ENCODE results near the gene DPH7.
A peak's percentile ranks its signal among the peaks of the same experiment; 100 is the strongest.
"Not testable (repeated sequence)": the region's sequence is repeated elsewhere in the genome, so short reads cannot be mapped to it uniquely, and the experiment has no call there.

The DPH7 gene

GRCh38 chr9:137613259-137613658 lies 34.5 kb upstream of the DPH7 start:
- no peak for DNase-seq (ENCODE audit: insufficient read length, low spot score)
- FAIRE-seq = no peak
- no peak for TF ChIP-seq POLR2A (IDR thresholded peaks at IDR 0.05; ENCODE audit: low read depth, low read length)

GRCh38 chr9:137612741-137613142 lies 34.0 kb upstream of the DPH7 start:
- FAIRE-seq (no peak), DNase-seq (ENCODE audit: insufficient read length, low spot score) (no peak)
- no peak for TF ChIP-seq POLR2A (IDR thresholded peaks at IDR 0.05; ENCODE audit: low read depth, low read length)

- peak; percentile 53 for TF ChIP-seq POLR2A (IDR thresholded peaks at IDR 0.05; ENCODE audit: low read depth, low read length)
- DNase-seq (ENCODE audit: insufficient read length, low spot score) (peak; percentile 100), FAIRE-seq (peak; percentile 97)
These were observed 33.2 kb upstream of the DPH7 start for GRCh38 chr9:137611623-137612609.

- no peak for TF ChIP-seq POLR2A (IDR thresholded peaks at IDR 0.05; ENCODE audit: low read depth, low read length)
- no peak for DNase-seq (ENCODE audit: insufficient read length, low spot score)
- FAIRE-seq = no peak
These were observed 32.2 kb upstream of the DPH7 start for GRCh38 chr9:137610944-137611343.

GRCh38 chr9:137607141-137607857 lies 28.6 kb upstream of the DPH7 start:
- FAIRE-seq (no peak), DNase-seq (ENCODE audit: insufficient read length, low spot score) (no peak)
- no peak for TF ChIP-seq POLR2A (IDR thresholded peaks at IDR 0.05; ENCODE audit: low read depth, low read length)

GRCh38 chr9:137606734-137607138 lies 28.0 kb upstream of the DPH7 start:
- no peak for TF ChIP-seq POLR2A (IDR thresholded peaks at IDR 0.05; ENCODE audit: low read depth, low read length)
- DNase-seq (ENCODE audit: insufficient read length, low spot score) (no peak), FAIRE-seq (no peak)

GRCh38 chr9:137606005-137606621 lies 27.4 kb upstream of the DPH7 start:
- FAIRE-seq (no peak), DNase-seq (ENCODE audit: insufficient read length, low spot score) (no peak)
- no peak for TF ChIP-seq POLR2A (IDR thresholded peaks at IDR 0.05; ENCODE audit: low read depth, low read length)

- FAIRE-seq (no peak), DNase-seq (ENCODE audit: insufficient read length, low spot score) (peak; percentile 96)
- peak; percentile 80 for TF ChIP-seq POLR2A (IDR thresholded peaks at IDR 0.05; ENCODE audit: low read depth, low read length)
These were observed 26.6 kb upstream of the DPH7 start, which contains the start of gene ARRDC1 for GRCh38 chr9:137605121-137606004. TSS of gene ARRDC1 (plus strand) at chr9:137605686. CDS start at chr9:137605718, 32 bp downstream.

- FAIRE-seq (no peak), DNase-seq (ENCODE audit: insufficient read length, low spot score) (no peak)
These were observed 25.8 kb upstream of the DPH7 start for GRCh38 chr9:137604345-137605086.

GRCh38 chr9:137603879-137604278 lies 25.2 kb upstream of the DPH7 start:
- DNase-seq (ENCODE audit: insufficient read length, low spot score) = no peak
- FAIRE-seq = no peak
- no peak for TF ChIP-seq POLR2A (IDR thresholded peaks at IDR 0.05; ENCODE audit: low read depth, low read length)

More at GRCh38 chr9:137604345-137605086, 25.8 kb upstream of the DPH7 start:
- TF ChIP-seq POLR2A (IDR thresholded peaks at IDR 0.05; ENCODE audit: low read depth, low read length) = no peak

GRCh38 chr9:137602661-137603060 lies 23.9 kb upstream of the DPH7 start:
- TF ChIP-seq POLR2A (IDR thresholded peaks at IDR 0.05; ENCODE audit: low read depth, low read length) = no peak
- DNase-seq (ENCODE audit: insufficient read length, low spot score) (no peak), FAIRE-seq (no peak)

- DNase-seq (ENCODE audit: insufficient read length, low spot score) (no peak), FAIRE-seq (no peak)
- TF ChIP-seq POLR2A (IDR thresholded peaks at IDR 0.05; ENCODE audit: low read depth, low read length) = no peak
These were observed 20.2 kb upstream of the DPH7 start for GRCh38 chr9:137598943-137599342.

GRCh38 chr9:137596577-137596976 lies 17.9 kb upstream of the DPH7 start:
- DNase-seq (ENCODE audit: insufficient read length, low spot score); FAIRE-seq: not testable (repeated sequence)
